HFFc6 (cell line): Measurements from ENCODE around the gene GTSE1. TPM values are rescaled to one million over a fixed set of nuclear protein-coding genes. Genes with fewer than 3 reads are reported as not detected.

Experiments
- DNase-seq: peaks from one replicate; pipeline ENCODE4 v3.0.0-alpha.2; 2018
- H3K27ac Mint-ChIP-seq: 2 replicates; pipeline ENCODE4 v1.8.0; 2020; ENCODE audit warnings: mild to moderate bottlenecking, mixed read lengths
- H3K27me3 Mint-ChIP-seq: 2 replicates; pipeline ENCODE4 v1.8.0; 2021; ENCODE audit warnings: mild to moderate bottlenecking, moderate library complexity, mixed read lengths; ENCODE audit not compliant: insufficient read depth
- H3K36me3 Mint-ChIP-seq: 2 replicates; pipeline ENCODE4 v1.8.0; 2021; ENCODE audit warnings: low read depth, mixed read lengths
- H3K4me1 Mint-ChIP-seq: 2 replicates; pipeline ENCODE4 v1.8.0; 2020; ENCODE audit warnings: low read depth, mixed read lengths
- H3K4me3 Mint-ChIP-seq: 2 replicates; pipeline ENCODE4 v1.8.0; 2020; ENCODE audit warnings: mild to moderate bottlenecking, moderate library complexity, mixed read lengths
- H3K9me3 Mint-ChIP-seq: 2 replicates; pipeline ENCODE4 v1.8.0; 2020; ENCODE audit warnings: mild to moderate bottlenecking, mixed read lengths
- CTCF ChIP-seq: fragments of 200-600 bp; sonication (generic); IDR thresholded peaks from 2 replicates; pipeline ENCODE4 v1.5.0; 2021; ENCODE audit warnings: antibody characterized with exemption, mild to moderate bottlenecking
- total RNA-seq, 6 experiments: library from RNA; stranded (reverse); fragmentation: NEBNext Ultra II Directional; extraction: Animal tissue kit (Norgen Biotek cat#: 25700); gene quantifications; 2 replicates in 1 of 6; 3 replicates in 5 of 6; pipeline ENCODE4 v1.2.3, GENCODE V29; 2021

Gene GTSE1
- total RNA-seq, 6 experiments from 2014 or later: 12.4 to 30.5 (median 27.9) TPM

GRCh38 chr22:46350646-46351045, 54.0 kb downstream of the GTSE1 start:
- no peak for DNase-seq
- peaks cover 27% of the 10 kb centered on the region for H3K36me3 Mint-ChIP-seq
- no peak overlapping the region for H3K4me3 Mint-ChIP-seq
- TF ChIP-seq CTCF: no peak
- no peaks in the 10 kb centered on the region for H3K9me3 Mint-ChIP-seq
- H3K4me1 Mint-ChIP-seq: no peaks in the 10 kb centered on the region
- H3K27ac Mint-ChIP-seq: no peak overlapping the region
- H3K27me3 Mint-ChIP-seq: peaks cover 2% of the 10 kb centered on the region; the same call in 1 of the 2 replicates

- no peak for DNase-seq
- no peak for TF ChIP-seq CTCF
- Mint-ChIP-seq H3K27me3 (peaks cover 2% of the 10 kb centered on the region; the same call in 1 of the 2 replicates), H3K27ac (no peak overlapping the region), H3K9me3 (no peaks in the 10 kb centered on the region), H3K4me1 (no peaks in the 10 kb centered on the region), H3K4me3 (no peak overlapping the region), H3K36me3 (peaks cover 25% of the 10 kb centered on the region)
Measured at GRCh38 chr22:46351131-46351735, 54.6 kb downstream of the GTSE1 start.

DNA sequence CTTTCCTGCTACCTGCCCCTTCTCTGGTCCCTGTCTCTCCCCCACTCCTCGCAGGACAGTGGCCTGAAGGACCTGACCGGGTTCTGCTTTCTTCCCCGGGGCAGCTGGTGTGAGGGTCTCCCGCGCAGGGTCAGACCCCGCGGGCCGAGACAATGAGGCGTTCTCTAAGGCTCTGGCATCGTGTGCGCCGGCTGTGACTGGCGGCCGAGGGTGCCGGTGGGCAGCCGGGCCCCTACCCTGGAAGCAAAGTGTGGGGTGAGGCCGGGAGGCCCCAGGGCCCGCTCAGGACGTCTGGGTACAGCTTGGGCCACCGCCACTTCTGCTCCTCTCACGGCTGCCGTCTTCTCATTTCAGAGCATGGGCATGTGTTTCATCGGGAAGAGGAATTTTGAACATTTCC, 55.1 kb downstream of the GTSE1 start:
- Mint-ChIP-seq H3K4me3 (no peak overlapping the region), H3K4me1 (no peaks in the 10 kb centered on the region), H3K9me3 (no peaks in the 10 kb centered on the region), H3K27ac (no peak overlapping the region), H3K27me3 (peaks cover 2% of the 10 kb centered on the region; the same call in 1 of the 2 replicates), H3K36me3 (peaks cover 21% of the 10 kb centered on the region)
- no peak for TF ChIP-seq CTCF
- DNase-seq: no peak

- H3K4me1 Mint-ChIP-seq: no peaks in the 10 kb centered on the region
- H3K4me3 Mint-ChIP-seq: no peak overlapping the region
- peaks cover 2% of the 10 kb centered on the region; the same call in 1 of the 2 replicates for H3K27me3 Mint-ChIP-seq
- H3K27ac Mint-ChIP-seq: no peak overlapping the region
- TF ChIP-seq CTCF: no peak
- no peaks in the 10 kb centered on the region for H3K9me3 Mint-ChIP-seq
- peaks cover 21% of the 10 kb centered on the region for H3K36me3 Mint-ChIP-seq
- no peak for DNase-seq
Measured at GRCh38 chr22:46352276-46352675, 55.6 kb downstream of the GTSE1 start.

DNA sequence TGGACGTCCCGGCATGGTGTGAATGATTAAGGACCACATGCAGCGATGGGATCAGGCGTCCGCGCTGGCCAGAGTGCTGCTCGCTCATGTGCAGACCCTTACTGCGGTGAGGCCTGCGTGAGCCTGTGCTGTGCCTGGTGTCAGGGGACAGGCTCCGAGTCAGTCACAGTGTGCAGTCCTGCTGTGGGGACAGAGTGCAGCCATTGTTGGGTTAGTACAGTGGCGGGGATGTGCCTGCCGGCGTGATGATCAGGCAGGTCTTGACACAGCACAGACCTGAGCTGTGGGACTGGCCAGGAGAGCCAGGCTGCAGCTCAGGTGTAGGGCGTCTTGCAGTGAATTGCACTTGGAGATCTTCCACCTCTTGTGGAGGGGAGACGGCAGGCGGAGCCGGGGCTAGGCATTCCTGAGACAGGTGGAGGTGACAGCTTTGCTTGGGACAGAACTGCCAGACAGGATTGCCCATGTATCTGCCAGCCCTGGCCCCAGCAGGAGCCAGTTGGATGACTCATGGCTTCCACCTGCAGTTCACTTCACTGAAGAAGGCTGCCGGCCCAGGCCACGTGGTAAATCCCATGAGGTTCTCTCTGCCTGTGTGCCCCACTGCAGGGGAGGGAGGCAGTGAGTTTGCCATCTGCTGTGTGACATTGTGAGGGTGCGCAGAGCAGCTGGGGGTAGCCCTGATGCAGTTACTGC, 56.2 kb downstream of the GTSE1 start:
- Mint-ChIP-seq H3K36me3 (peaks cover 21% of the 10 kb centered on the region), H3K27ac (no peak overlapping the region), H3K9me3 (no peaks in the 10 kb centered on the region), H3K4me1 (no peaks in the 10 kb centered on the region), H3K27me3 (peaks cover 2% of the 10 kb centered on the region; the same call in 1 of the 2 replicates), H3K4me3 (no peak overlapping the region)
- DNase-seq: no peak
- no peak for TF ChIP-seq CTCF
